A673 (cell line): ENCODE data around the gene CDC37. TPM values are rescaled to one million over a fixed set of nuclear protein-coding genes. Genes with fewer than 3 reads are reported as not detected.
A peak's percentile ranks its signal among the peaks of the same experiment; 100 is the strongest.

Experiments used
- BruUV-seq: library from RNA; stranded (reverse); fragments of 400-500 nt; replicated peaks from 2 replicates; lab custom pipeline; 2021; lab: Mats Ljungman, UMichigan
- CTCF ChIA-PET: fragments of 300-600 bp; sonication (Branson Sonifier 250); formaldehyde crosslinking; loops from one replicate; lab custom pipeline; 2022; ENCODE audit warnings: antibody characterized with exemption; lab: Charles Lee
- POLR2A ChIA-PET: fragments of 300-600 bp; sonication (Branson Sonifier 250); formaldehyde crosslinking; loops from one replicate; lab custom pipeline; 2022; ENCODE audit warnings: antibody characterized with exemption; ENCODE audit not compliant: low non-redundant PET; lab: Charles Lee
- DNase-seq: peaks from one replicate; pipeline ENCODE4 v3.0.0-alpha.2; 2015; ENCODE audit warnings: low spot score
- H3K27ac ChIP-seq: fragments of 200-600 bp; sonication (generic); 2 replicates; pipeline ENCODE4 v1.5.1; 2016; ENCODE audit warnings: mixed run types, low read depth, mild to moderate bottlenecking, mixed read lengths, antibody characterized with exemption, low read length; ENCODE audit not compliant: poor library complexity, severe bottlenecking
- H3K27me3 ChIP-seq: fragments of 200-600 bp; sonication (generic); replicated peaks from 2 replicates; pipeline ENCODE4 v1.6.1; 2017; ENCODE audit warnings: mixed run types, low read depth, mild to moderate bottlenecking, mixed read lengths, antibody characterized with exemption, low read length; ENCODE audit not compliant: insufficient read depth, poor library complexity
- H3K36me3 ChIP-seq: fragments of 200-600 bp; sonication (generic); 2 replicates; pipeline ENCODE4 v1.6.1; 2016; ENCODE audit warnings: mixed run types, mild to moderate bottlenecking, mixed read lengths, antibody characterized with exemption, low read length; ENCODE audit not compliant: insufficient read depth, poor library complexity, severe bottlenecking
- H3K4me1 ChIP-seq: fragments of 200-600 bp; sonication (generic); 2 replicates; pipeline ENCODE4 v1.6.1; 2017; ENCODE audit warnings: mixed run types, mild to moderate bottlenecking, mixed read lengths, antibody characterized with exemption, low read length; ENCODE audit not compliant: insufficient read depth, poor library complexity, severe bottlenecking
- H3K4me3 ChIP-seq: fragments of 200-600 bp; sonication (generic); 2 replicates; pipeline ENCODE4 v1.5.1; 2016; ENCODE audit warnings: low read depth, mixed run types, mild to moderate bottlenecking, mixed read lengths, low read length; ENCODE audit not compliant: poor library complexity, severe bottlenecking
- H3K9me3 ChIP-seq: fragments of 200-600 bp; sonication (generic); 2 replicates; pipeline ENCODE4 v1.6.1; 2016; ENCODE audit warnings: mixed run types, low read depth, mild to moderate bottlenecking, mixed read lengths, antibody characterized with exemption, low read length; ENCODE audit not compliant: poor library complexity, severe bottlenecking
- CTCF ChIP-seq: fragments of 300-800, 200-600 bp; sonication (generic); conservative IDR thresholded peaks from 2 replicates; pipeline ENCODE4 v1.5.1; 2017; ENCODE audit warnings: low read depth, mild to moderate bottlenecking, antibody characterized with exemption, low read length, moderate library complexity, mixed read lengths
- EZH2 ChIP-seq: fragments of 200-600 bp; sonication (generic); IDR thresholded peaks from 2 replicates; pipeline ENCODE4 v1.6.1; 2017; ENCODE audit warnings: borderline replicate concordance, low read depth, mild to moderate bottlenecking, mixed read lengths, antibody characterized with exemption, low read length; ENCODE audit not compliant: poor library complexity, severe bottlenecking
- intact Hi-C: fragments of 100-400 bp; cut with micrococcal nuclease; formaldehyde crosslinking; loops from one replicate; pipeline ENCODE4 v1.10.0; 2022; ENCODE audit not compliant: unreplicated experiment
- total RNA-seq: library from RNA; stranded (reverse); gene quantifications from 2 replicates; pipeline ENCODE4 v1.2.3, GENCODE V29; 2021

Gene CDC37
- total RNA-seq, 1 experiment from 2014 or later: 288 TPM

GRCh38 chr19:10428996-10429381, 25.6 kb upstream of the CDC37 start:
- H3K36me3 ChIP-seq: no peaks in the 10 kb centered on the region
- peaks cover 21% of the 10 kb centered on the region for H3K4me1 ChIP-seq
- CTCF ChIA-PET: interaction anchor here (1.2 kb wide), 1 partner anchor 11 kb away, joined by 3 read pairs; no protein-coding TSS in a partner anchor
- POLR2A ChIA-PET: no interaction called here
- DNase-seq: no peak
- H3K27ac ChIP-seq: no peak overlapping the region
- H3K4me3 ChIP-seq: no peak overlapping the region
- intact Hi-C loops: no loop called here
- H3K27me3 ChIP-seq: no peaks in the 10 kb centered on the region
- H3K9me3 ChIP-seq: no peaks in the 10 kb centered on the region
- no peak for TF ChIP-seq CTCF
- BruUV-seq: no TSS peak

GRCh38 chr19:10427169-10427568, 23.8 kb upstream of the CDC37 start:
- intact Hi-C loops: no loop called here
- POLR2A ChIA-PET: no interaction called here
- H3K27me3 ChIP-seq: no peaks in the 10 kb centered on the region
- no peaks in the 10 kb centered on the region for H3K9me3 ChIP-seq
- no TSS peak for BruUV-seq
- no peak overlapping the region for H3K4me3 ChIP-seq
- H3K36me3 ChIP-seq: no peaks in the 10 kb centered on the region
- no peak for DNase-seq
- TF ChIP-seq CTCF: no peak
- no peak for TF ChIP-seq EZH2
- no peak overlapping the region for H3K27ac ChIP-seq
- CTCF ChIA-PET: no interaction called here
- peaks cover 19% of the 10 kb centered on the region for H3K4me1 ChIP-seq

- H3K27me3 ChIP-seq: no peaks in the 10 kb centered on the region
- no peaks in the 10 kb centered on the region for H3K36me3 ChIP-seq
- peak overlapping the region; percentile 46 for H3K4me3 ChIP-seq
- TF ChIP-seq CTCF (peak; percentile 95), EZH2 (no peak)
- intact Hi-C loops: no loop called here
- BruUV-seq: no TSS peak
- H3K9me3 ChIP-seq: no peaks in the 10 kb centered on the region
- ChIA-PET CTCF (interaction anchor here (0.5 to 1.3 kb wide), 4 partner anchors 18 to 164 kb away, joined by 3 to 23 read pairs (median 10); no protein-coding TSS in a partner anchor), POLR2A (no interaction called here)
- H3K27ac ChIP-seq: no peak overlapping the region
- peaks cover 26% of the 10 kb centered on the region for H3K4me1 ChIP-seq
- peak; percentile 93 for DNase-seq
These were observed 20.8 kb upstream of the CDC37 start for GRCh38 chr19:10424011-10424637.
